Measurements from ENCODE around the gene HOXA4. TPM values are rescaled to one million over a fixed set of nuclear protein-coding genes. Genes with fewer than 3 reads are reported as not detected.

Gene HOXA4
- total and polyA plus RNA-seq, 12 donors = 0.20 to 1.2 (median 0.59) TPM; not detected in 4

GRCh38 chr7:27113991-27114769, 16.4 kb downstream of the HOXA4 start:
- Histone ChIP-seq H3K27ac (peak overlapping the region in 5 of 10 donors; percentile 1 to 77 (median 70)), H3K36me3 (no peaks in the 10 kb centered on the region), H3K4me1 (peaks cover 0 to 24% (median 6%) of the 10 kb centered on the region in 9 donors), H3K27me3 (peaks cover 18 to 99% (median 98%) of the 10 kb centered on the region in 7 donors), H3K9me3 (no peaks in the 10 kb centered on the region), H3K4me3 (peak overlapping the region in 6 of 10 donors; percentile 7 to 49 (median 27))
- intact Hi-C loops (cut with DNase I) = no loop called here
- TF ChIP-seq, protein P1, sequence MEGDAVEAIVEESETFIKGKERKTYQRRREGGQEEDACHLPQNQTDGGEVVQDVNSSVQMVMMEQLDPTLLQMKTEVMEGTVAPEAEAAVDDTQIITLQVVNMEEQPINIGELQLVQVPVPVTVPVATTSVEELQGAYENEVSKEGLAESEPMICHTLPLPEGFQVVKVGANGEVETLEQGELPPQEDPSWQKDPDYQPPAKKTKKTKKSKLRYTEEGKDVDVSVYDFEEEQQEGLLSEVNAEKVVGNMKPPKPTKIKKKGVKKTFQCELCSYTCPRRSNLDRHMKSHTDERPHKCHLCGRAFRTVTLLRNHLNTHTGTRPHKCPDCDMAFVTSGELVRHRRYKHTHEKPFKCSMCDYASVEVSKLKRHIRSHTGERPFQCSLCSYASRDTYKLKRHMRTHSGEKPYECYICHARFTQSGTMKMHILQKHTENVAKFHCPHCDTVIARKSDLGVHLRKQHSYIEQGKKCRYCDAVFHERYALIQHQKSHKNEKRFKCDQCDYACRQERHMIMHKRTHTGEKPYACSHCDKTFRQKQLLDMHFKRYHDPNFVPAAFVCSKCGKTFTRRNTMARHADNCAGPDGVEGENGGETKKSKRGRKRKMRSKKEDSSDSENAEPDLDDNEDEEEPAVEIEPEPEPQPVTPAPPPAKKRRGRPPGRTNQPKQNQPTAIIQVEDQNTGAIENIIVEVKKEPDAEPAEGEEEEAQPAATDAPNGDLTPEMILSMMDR (IDR thresholded peaks at IDR 0.05) = no peak
- WGBS, 2 donors = 3 to 11% methylated on average over 14 to 26 of the region's 26 CpGs
- ATAC-seq (no peak), DNase-seq (no peak)

DNA sequence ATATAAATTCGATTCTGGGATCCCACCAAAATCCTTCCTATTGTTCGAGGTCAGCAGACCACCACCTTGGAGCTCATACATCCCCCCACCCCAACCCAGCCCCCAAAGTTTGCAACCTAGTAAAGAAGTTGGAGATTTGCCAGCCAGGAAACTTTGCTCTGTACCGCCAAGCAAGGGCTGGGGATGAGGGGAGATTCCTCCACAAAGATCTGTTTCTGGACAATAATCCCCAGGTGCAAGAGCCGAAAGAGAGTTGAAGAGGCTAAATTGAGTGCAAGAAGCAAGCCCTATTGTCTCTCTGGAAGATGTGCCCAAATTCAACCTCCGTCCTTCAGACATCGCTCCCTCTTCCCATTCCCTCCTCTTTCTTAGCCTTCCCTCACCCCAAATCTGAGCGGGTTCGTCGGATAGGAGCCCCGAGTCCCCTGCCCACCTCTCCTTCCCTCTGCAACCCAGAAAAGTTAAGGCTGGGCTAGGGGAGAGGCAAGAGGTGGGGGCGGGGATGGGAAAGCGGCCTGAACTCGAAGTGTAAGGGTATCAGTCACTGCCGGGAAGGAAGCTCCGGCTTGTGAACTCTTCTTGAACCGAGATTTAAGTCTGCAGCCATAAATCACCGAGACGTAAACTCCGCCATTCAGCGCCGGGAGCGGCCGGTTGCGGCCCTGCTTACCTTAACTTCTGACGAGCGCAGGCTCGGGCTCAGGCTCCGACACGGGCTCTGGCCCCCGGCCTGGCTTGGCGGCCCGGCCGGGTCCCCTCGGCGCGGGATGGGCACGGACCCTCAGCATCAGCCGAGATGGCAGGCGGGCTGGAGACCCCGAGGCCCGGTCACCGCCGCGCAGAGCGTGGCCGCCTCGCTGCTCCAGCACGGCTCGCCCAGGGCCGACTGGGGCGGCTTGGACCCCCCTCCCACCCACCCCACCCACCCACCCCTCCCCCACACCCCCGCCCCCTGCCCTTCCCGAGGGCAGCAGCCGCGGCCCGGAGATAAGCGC, 17.3 kb downstream of the HOXA4 start:
- ATAC-seq = peak in 2 of 8 donors; percentile 7 to 23
- no peaks in the 10 kb centered on the region for H3K36me3 ChIP-seq
- H3K4me1 ChIP-seq = peaks cover 0 to 28% (median 6%) of the 10 kb centered on the region in 9 donors
- DNase-seq = no peak
- peak overlapping the region in 7 of 10 donors; percentile 7 to 49 (median 28) for H3K4me3 ChIP-seq
- H3K9me3 ChIP-seq = no peaks in the 10 kb centered on the region
- intact Hi-C loops (cut with DNase I) = no loop called here
- TF ChIP-seq, protein P1 (IDR thresholded peaks at IDR 0.05) = no peak
- peaks cover 21 to 99% (median 98%) of the 10 kb centered on the region in 7 donors for H3K27me3 ChIP-seq
- peak overlapping the region in 6 of 10 donors; percentile 1 to 77 (median 52) for H3K27ac ChIP-seq
- WGBS, 2 donors = 8 to 9% methylated on average over 52 to 54 of the region's 57 CpGs

DNA sequence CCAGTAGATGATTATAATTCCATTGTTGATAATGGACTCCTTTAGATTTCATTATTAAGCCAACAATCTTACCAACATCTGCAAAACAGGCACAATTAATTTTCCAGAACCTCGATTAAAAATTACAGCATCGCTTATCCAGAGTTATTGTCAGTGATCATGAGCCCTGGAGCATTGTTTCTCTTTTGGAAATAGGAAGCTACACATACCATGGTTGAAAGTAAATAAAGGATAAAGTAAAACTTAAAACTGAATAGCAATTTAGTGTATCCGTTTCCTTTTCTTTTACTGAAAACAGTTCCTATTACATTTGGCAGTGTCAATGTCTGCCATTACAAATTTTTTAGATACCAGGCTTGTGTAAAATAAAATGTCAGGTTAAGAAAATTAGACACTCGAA, 18.2 kb downstream of the HOXA4 start:
- no peaks in the 10 kb centered on the region for H3K36me3 ChIP-seq
- H3K27me3 ChIP-seq = peaks cover 22 to 99% (median 98%) of the 10 kb centered on the region in 7 donors
- DNase-seq (no peak), ATAC-seq (no peak)
- intact Hi-C loops (cut with DNase I) = no loop called here
- peak overlapping the region in 2 of 10 donors; percentile 7 to 42 for H3K4me3 ChIP-seq
- 22 to 24% methylated on average over 4 of the region's 4 CpGs for WGBS, 2 donors
- peak overlapping the region in 2 of 10 donors; percentile 75 to 77 for H3K27ac ChIP-seq
- TF ChIP-seq, protein P1 (IDR thresholded peaks at IDR 0.05) = no peak
- peaks cover 0 to 30% (median 6%) of the 10 kb centered on the region in 9 donors for H3K4me1 ChIP-seq
- H3K9me3 ChIP-seq = no peaks in the 10 kb centered on the region

DNA sequence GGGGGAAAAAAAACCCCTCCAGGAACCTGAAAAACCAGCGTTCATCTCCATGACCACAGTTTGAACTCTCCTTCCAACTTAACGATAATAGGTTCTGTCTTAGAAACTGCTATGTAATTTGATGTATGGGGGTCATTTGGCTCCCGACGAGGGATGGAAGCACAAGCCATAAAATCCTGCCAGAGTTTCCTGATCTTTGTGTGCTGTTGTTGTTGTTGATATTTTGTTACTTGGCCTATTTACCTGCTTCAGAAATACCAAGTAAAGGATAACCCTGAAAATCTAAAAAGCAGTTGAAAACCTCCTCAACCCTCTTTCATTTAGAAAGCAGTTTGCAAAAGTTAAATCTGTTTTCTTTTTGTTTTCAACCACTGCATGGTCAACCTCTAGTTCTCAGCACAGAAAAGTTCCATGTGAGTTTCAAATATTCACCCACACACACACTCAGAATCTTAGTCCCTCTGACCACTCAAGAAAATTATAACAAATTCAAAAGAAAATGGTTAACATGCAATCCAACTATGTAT, 18.7 kb downstream of the HOXA4 start:
- peaks cover 22 to 99% (median 98%) of the 10 kb centered on the region in 7 donors for H3K27me3 ChIP-seq
- intact Hi-C loops (cut with DNase I) = no loop called here
- no peaks in the 10 kb centered on the region for H3K9me3 ChIP-seq
- H3K36me3 ChIP-seq = no peaks in the 10 kb centered on the region
- TF ChIP-seq, protein P1 (IDR thresholded peaks at IDR 0.05) = no peak
- H3K27ac ChIP-seq = peak overlapping the region in 3 of 10 donors; percentile 18 to 75 (median 53)
- no peak overlapping the region for H3K4me3 ChIP-seq
- 10 to 14% methylated on average over 4 of the region's 4 CpGs for WGBS, 2 donors
- no peak for DNase-seq
- no peak for ATAC-seq
- peaks cover 0 to 33% (median 6%) of the 10 kb centered on the region in 9 donors for H3K4me1 ChIP-seq

All from heart right ventricle (tissue), 16 donors.